ENCODE data around the gene RDH13.

GRCh38 chr19:55066107-55066709, 3.3 kb upstream of the RDH13 start:
- TF ChIP-seq CTCF (conservative IDR thresholded peaks at IDR 0.05 in 1 of 2, IDR thresholded peaks at IDR 0.05 in 1 of 2; ENCODE audit: low read depth in 1 of 2, low read length in 2 of 2), result no peak
- no peak for TF ChIP-seq EZH2 (IDR thresholded peaks at IDR 0.05; ENCODE audit: low read length, missing control alignments)

Data from fibroblast of lung (primary cell).